GM23338 (cell line): Measurements from ENCODE around the gene CDH4. TPM values are rescaled to one million over a fixed set of nuclear protein-coding genes. Genes with fewer than 3 reads are reported as not detected.

Experiments
- ATAC-seq: fragments of 200-7000 bp; cut with Tn5 transposase; 3 replicates; pipeline ENCODE4 v1.9.1; 2020
- DNase-seq: peaks from one replicate; pipeline ENCODE4 v3.0.0-alpha.2; 2015; ENCODE audit warnings: low spot score
- H2AFZ ChIP-seq: fragments of 200-600 bp; sonication (generic); 2 replicates; pipeline ENCODE4 v1.8.0; 2016; ENCODE audit warnings: antibody characterized with exemption, mild to moderate bottlenecking, moderate library complexity
- H3F3A ChIP-seq: fragments of 200-600 bp; sonication (generic); replicated peaks from 2 replicates; pipeline ENCODE4 v1.8.0; 2017; ENCODE audit warnings: antibody characterized with exemption, mixed run types, low read depth
- H3K27ac ChIP-seq: fragments of 200-600 bp; sonication (generic); 2 replicates; pipeline ENCODE4 v1.6.1; 2016; ENCODE audit warnings: low read depth
- H3K27me3 ChIP-seq: fragments of 200-600 bp; sonication (generic); 2 replicates; pipeline ENCODE4 v1.8.0; 2016; ENCODE audit warnings: mild to moderate bottlenecking, mixed run types, moderate library complexity; ENCODE audit not compliant: insufficient read depth
- H3K36me3 ChIP-seq: fragments of 200-600 bp; sonication (generic); 2 replicates; pipeline ENCODE4 v1.8.0; 2016; ENCODE audit warnings: mild to moderate bottlenecking; ENCODE audit not compliant: insufficient read depth
- H3K4me1 ChIP-seq: fragments of 200-600 bp; sonication (generic); 2 replicates; pipeline ENCODE4 v1.8.0; 2016; ENCODE audit warnings: mild to moderate bottlenecking, moderate library complexity; ENCODE audit not compliant: insufficient read depth
- H3K4me2 ChIP-seq: fragments of 200-600 bp; sonication (generic); 2 replicates; pipeline ENCODE4 v1.7.1; 2017; ENCODE audit warnings: mixed run types
- H3K4me3 ChIP-seq: fragments of 200-600 bp; sonication (generic); 2 replicates; pipeline ENCODE4 v1.6.1; 2016; ENCODE audit warnings: mixed run types
- H3K79me2 ChIP-seq: fragments of 200-600 bp; sonication (generic); replicated peaks from 2 replicates; pipeline ENCODE4 v1.8.0; 2017; ENCODE audit warnings: mild to moderate bottlenecking; ENCODE audit not compliant: insufficient read depth
- H3K9me2 ChIP-seq: fragments of 200-600 bp; sonication (generic); 2 replicates; pipeline ENCODE4 v1.8.0; 2017; ENCODE audit not compliant: insufficient read depth
- H4K20me1 ChIP-seq: fragments of 200-600 bp; sonication (generic); replicated peaks from 2 replicates; pipeline ENCODE4 v1.8.0; 2017; ENCODE audit warnings: mild to moderate bottlenecking; ENCODE audit not compliant: insufficient read depth
- H3K27ac Mint-ChIP-seq: 2 replicates; pipeline ENCODE4 v1.8.0; 2020; ENCODE audit warnings: inconsistent platforms, mild to moderate bottlenecking, moderate library complexity, mixed read lengths
- H3K27me3 Mint-ChIP-seq: 3 replicates; pipeline ENCODE4 v1.8.0; 2022; ENCODE audit warnings: low read depth, mild to moderate bottlenecking, moderate library complexity, mixed read lengths, inconsistent platforms; ENCODE audit not compliant: insufficient read depth, poor library complexity
- H3K36me3 Mint-ChIP-seq: 3 replicates; pipeline ENCODE4 v1.8.0; 2021; ENCODE audit warnings: low read depth, mild to moderate bottlenecking, inconsistent platforms, moderate library complexity, mixed read lengths
- H3K4me1 Mint-ChIP-seq: 3 replicates; pipeline ENCODE4 v1.8.0; 2020; ENCODE audit warnings: mild to moderate bottlenecking, inconsistent platforms, mixed read lengths
- H3K4me3 Mint-ChIP-seq: 3 replicates; pipeline ENCODE4 v1.8.0; 2021; ENCODE audit warnings: moderate library complexity, mild to moderate bottlenecking, inconsistent platforms, mixed read lengths
- H3K9me3 Mint-ChIP-seq: 3 replicates; pipeline ENCODE4 v1.8.0; 2020; ENCODE audit warnings: moderate library complexity, mild to moderate bottlenecking, inconsistent platforms, mixed read lengths
- CTCF ChIP-seq, 2 experiments: fragments of 200-600 bp in 1 of 2; sonication (generic) in 1 of 2; conservative IDR thresholded peaks; 2 replicates each; pipeline versions ENCODE4 v1.5.1 to v1.6.1; 2016 to 2017; ENCODE audit warnings: antibody characterized with exemption in 2 of 2, low read depth in 2 of 2, mild to moderate bottlenecking in 2 of 2, moderate library complexity in 1 of 2
- ETS1 ChIP-seq: IDR thresholded peaks from 2 replicates; pipeline ENCODE4 v1.6.1; 2016; ENCODE audit warnings: antibody characterized with exemption
- EZH2phosphoT487 ChIP-seq: fragments of 200-600 bp; sonication (generic); IDR thresholded peaks from one replicate; pipeline ENCODE4 v1.8.1; 2018; ENCODE audit warnings: antibody characterized with exemption; ENCODE audit not compliant: unreplicated experiment
- JUNB ChIP-seq: IDR thresholded peaks from one replicate; pipeline ENCODE4 v1.6.1; 2016; ENCODE audit warnings: antibody characterized with exemption; ENCODE audit not compliant: unreplicated experiment
- NANOG ChIP-seq: IDR thresholded peaks from 2 replicates; pipeline ENCODE4 v1.6.1; 2016; ENCODE audit warnings: antibody characterized with exemption, borderline replicate concordance
- POLR2AphosphoS5 ChIP-seq: IDR thresholded peaks from 2 replicates; pipeline ENCODE4 v1.6.1; 2016; ENCODE audit warnings: antibody characterized with exemption, low read depth
- STAT1 ChIP-seq: IDR thresholded peaks from one replicate; pipeline ENCODE4 v1.6.1; 2016; ENCODE audit warnings: antibody characterized with exemption; ENCODE audit not compliant: unreplicated experiment
- ZNF114 ChIP-seq: fragments of 250-450 bp; sonication (Bioruptor Pico); IDR thresholded peaks from 2 replicates; pipeline ENCODE4 v1.5.0; 2020; ENCODE audit warnings: mild to moderate bottlenecking, moderate library complexity
- ZNF331 ChIP-seq: fragments of 250-450 bp; sonication (Bioruptor Pico); IDR thresholded peaks from 2 replicates; pipeline ENCODE4 v1.5.0; 2020; ENCODE audit warnings: low read depth, mild to moderate bottlenecking, moderate library complexity
- ZNF462 ChIP-seq: fragments of 250-450 bp; sonication (Bioruptor Pico); IDR thresholded peaks from 2 replicates; pipeline ENCODE4 v1.5.0; 2020; ENCODE audit warnings: mild to moderate bottlenecking, moderate library complexity
- polyA plus RNA-seq: library from polyadenylated mRNA; unstranded; fragments of >200 nt; fragmentation: Nextera tagmentation; extraction: Ambion mirVana; gene quantifications from 2 replicates; pipeline ENCODE4 v1.2.1, GENCODE V29; 2016
- total RNA-seq: library from RNA; depleted of rRNA; stranded (reverse); fragments of >200 nt; shearing (Covaris generic); gene quantifications from 2 replicates; pipeline ENCODE4 v1.2.3, GENCODE V29; 2014

CDH4 gene
- total and polyA plus RNA-seq, 2 experiments from 2014 or later = 1.2 to 4.2 TPM

DNA sequence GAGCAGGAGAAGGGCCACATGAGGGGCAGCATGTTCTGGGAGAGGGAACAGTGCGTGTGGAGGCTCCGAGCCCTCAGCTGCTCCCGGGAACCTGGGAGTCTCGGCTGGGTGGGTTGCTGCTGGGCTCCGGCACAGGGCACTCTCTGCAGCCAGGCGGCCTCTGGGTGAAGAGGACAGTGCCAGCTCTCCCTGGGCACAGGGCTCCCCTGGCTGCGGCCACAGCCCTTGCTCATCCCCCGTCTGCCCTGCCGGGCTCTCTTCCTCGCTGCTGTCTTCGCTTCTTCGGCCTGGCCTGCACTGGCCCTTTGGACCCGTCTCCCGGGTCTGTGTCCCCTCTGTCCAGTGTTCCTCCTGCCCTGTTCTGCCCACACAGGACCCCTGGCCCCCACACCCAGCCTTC, 48.2 kb downstream of the CDH4 start:
- H3K36me3 Mint-ChIP-seq = no peaks in the 10 kb centered on the region
- Histone ChIP-seq H3K4me2 (no peak overlapping the region), H3K79me2 (no peaks in the 10 kb centered on the region), H3K27me3 (no peaks in the 10 kb centered on the region), H3K9me2 (no peaks in the 10 kb centered on the region), H3K36me3 (no peaks in the 10 kb centered on the region), H3F3A (no peaks in the 10 kb centered on the region), H3K27ac (no peak overlapping the region), H4K20me1 (no peaks in the 10 kb centered on the region), H3K4me3 (no peak overlapping the region), H2AFZ (no peak overlapping the region), H3K4me1 (no peaks in the 10 kb centered on the region)
- ATAC-seq = no peak
- H3K9me3 Mint-ChIP-seq = no peaks in the 10 kb centered on the region
- H3K27ac Mint-ChIP-seq = no peak overlapping the region
- H3K4me3 Mint-ChIP-seq = no peak overlapping the region
- H3K4me1 Mint-ChIP-seq = peaks cover 21% of the 10 kb centered on the region
- TF ChIP-seq ETS1 (no peak), CTCF (conservative IDR thresholded peaks at IDR 0.05; ENCODE audit: low read depth in 2 of 2) (no peak), ZNF114 (no peak), EZH2phosphoT487 (no peak), NANOG (no peak), JUNB (no peak), STAT1 (no peak)
- no peak for DNase-seq
- peaks cover 13% of the 10 kb centered on the region for H3K27me3 Mint-ChIP-seq

DNA sequence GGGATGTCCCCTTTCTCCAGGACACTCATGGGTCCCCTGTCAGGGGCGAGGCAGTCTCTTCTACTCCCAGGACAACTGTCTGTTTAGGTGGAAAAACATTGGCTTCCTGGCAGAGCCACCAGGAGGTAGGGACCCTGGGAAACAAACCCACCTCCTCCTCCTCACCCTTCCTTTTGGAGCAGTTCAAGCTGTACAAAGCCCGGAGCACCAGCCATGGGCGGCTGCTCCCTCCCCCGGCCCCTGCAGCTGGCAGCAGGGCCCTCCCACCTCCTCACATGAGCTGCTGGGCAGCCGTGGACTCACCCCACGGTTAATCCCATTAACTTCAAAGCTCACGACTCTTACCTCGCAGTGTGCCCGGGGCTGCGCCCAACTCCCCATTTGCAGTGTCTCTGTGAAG, 48.6 kb downstream of the CDH4 start:
- peaks cover 17% of the 10 kb centered on the region for H3K4me1 Mint-ChIP-seq
- no peaks in the 10 kb centered on the region for H3K9me3 Mint-ChIP-seq
- no peaks in the 10 kb centered on the region for H4K20me1 ChIP-seq
- no peaks in the 10 kb centered on the region for H3F3A ChIP-seq
- no peak overlapping the region for H3K4me2 ChIP-seq
- no peaks in the 10 kb centered on the region for H3K9me2 ChIP-seq
- no peaks in the 10 kb centered on the region for H3K36me3 ChIP-seq
- H3K27ac Mint-ChIP-seq = no peak overlapping the region
- 0 out of 2 replicates have a peak, but pooled peaks cover under 1% of the 10 kb centered on the region for H3K4me1 ChIP-seq
- DNase-seq (no peak), ATAC-seq (no peak)
- peaks cover 13% of the 10 kb centered on the region for H3K27me3 Mint-ChIP-seq
- H3K27me3 ChIP-seq = no peaks in the 10 kb centered on the region
- no peak overlapping the region for H3K27ac ChIP-seq
- H3K79me2 ChIP-seq = no peaks in the 10 kb centered on the region
- no peaks in the 10 kb centered on the region for H3K36me3 Mint-ChIP-seq
- H3K4me3 ChIP-seq = no peak overlapping the region
- no peak overlapping the region for H3K4me3 Mint-ChIP-seq
- H2AFZ ChIP-seq = no peak overlapping the region
- TF ChIP-seq NANOG = no peak
- TF ChIP-seq EZH2phosphoT487 = no peak
- TF ChIP-seq CTCF (conservative IDR thresholded peaks at IDR 0.05; ENCODE audit: low read depth in 2 of 2) = no peak
- TF ChIP-seq POLR2AphosphoS5 = no peak
- TF ChIP-seq ZNF462 (CRISPR knock-in tag) = no peak
- no peak for TF ChIP-seq ZNF331
- TF ChIP-seq ZNF114 = no peak
